Hepatocyte (in vitro differentiated cells): ENCODE results near the gene PTPN4. TPM values are rescaled to one million over a fixed set of nuclear protein-coding genes. Genes with fewer than 3 reads are reported as not detected.

Source experiments
- DNase-seq: peaks from one replicate; pipeline ENCODE4 v3.0.0-alpha.2; 2016; ENCODE audit warnings: low spot score
- H2AFZ ChIP-seq: fragments of 200-600 bp; sonication (generic); 2 replicates; pipeline ENCODE4 v1.6.0; 2016; ENCODE audit warnings: antibody characterized with exemption, mild to moderate bottlenecking
- H3K27ac ChIP-seq: fragments of 200-600 bp; sonication (generic); 2 replicates; pipeline ENCODE4 v1.5.1; 2016; ENCODE audit warnings: mild to moderate bottlenecking
- H3K27me3 ChIP-seq: fragments of 200-600 bp; sonication (generic); 2 replicates; pipeline ENCODE4 v1.6.1; 2016
- H3K36me3 ChIP-seq: fragments of 200-600 bp; sonication (generic); replicated peaks from 2 replicates; pipeline ENCODE4 v1.5.1; 2016; ENCODE audit warnings: low read depth; ENCODE audit not compliant: insufficient read depth
- H3K4me1 ChIP-seq: fragments of 200-600 bp; sonication (generic); 2 replicates; pipeline ENCODE4 v1.5.1; 2016; ENCODE audit warnings: mild to moderate bottlenecking, moderate library complexity; ENCODE audit not compliant: insufficient read depth
- H3K4me2 ChIP-seq: fragments of 200-600 bp; sonication (generic); 2 replicates; pipeline ENCODE4 v1.6.0; 2016
- H3K4me3 ChIP-seq: fragments of 200-600 bp; sonication (generic); 2 replicates; pipeline ENCODE4 v1.5.1; 2016; ENCODE audit warnings: mild to moderate bottlenecking
- H3K79me2 ChIP-seq: fragments of 200-600 bp; sonication (generic); 2 replicates; pipeline ENCODE4 v1.6.0; 2017; ENCODE audit warnings: mild to moderate bottlenecking
- H3K9me2 ChIP-seq: fragments of 200-600 bp; sonication (generic); replicated peaks from 2 replicates; pipeline ENCODE4 v1.6.0; 2017; ENCODE audit warnings: mild to moderate bottlenecking; ENCODE audit not compliant: insufficient read depth
- H3K9me3 ChIP-seq: fragments of 200-600 bp; sonication (generic); 2 replicates; pipeline ENCODE4 v1.5.1; 2016; ENCODE audit warnings: low read depth, mild to moderate bottlenecking
- H4K20me1 ChIP-seq: fragments of 200-600 bp; sonication (generic); 2 replicates; pipeline ENCODE4 v1.6.0; 2016; ENCODE audit warnings: mild to moderate bottlenecking; ENCODE audit not compliant: insufficient read depth, poor library complexity, severe bottlenecking
- EZH2 ChIP-seq: fragments of 200-600 bp; sonication (generic); IDR thresholded peaks from 2 replicates; pipeline ENCODE4 v1.6.1; 2016; ENCODE audit warnings: antibody characterized with exemption, mild to moderate bottlenecking, borderline replicate concordance
- EZH2phosphoT487 ChIP-seq: fragments of 200-600 bp; sonication (generic); IDR thresholded peaks from one replicate; pipeline ENCODE4 v1.6.1; 2018; ENCODE audit warnings: antibody characterized with exemption, mild to moderate bottlenecking, low read depth, moderate library complexity; ENCODE audit not compliant: unreplicated experiment, severe bottlenecking
- WGBS: methylation state at CpG from one replicate; pipeline ENCODE4 v1.1.6; 2016; ENCODE audit warnings: low lambda C conversion rate; ENCODE audit errors: missing lambda C conversion rate; 5-methylcytosine and 5-hydroxymethylcytosine counted together
- polyA plus RNA-seq: library from polyadenylated mRNA; unstranded; fragments of >200 nt; fragmentation: Nextera tagmentation; extraction: Ambion mirVana; gene quantifications from 2 replicates; pipeline ENCODE4 v1.2.1, GENCODE V29; 2016
- total RNA-seq: library from RNA; depleted of rRNA; stranded (reverse); fragments of >200 nt; gene quantifications from 2 replicates; pipeline ENCODE4 v1.2.3, GENCODE V29; 2014
- TF ChIP-seq, protein P1 (sequence below): fragments of 200-600 bp; sonication (generic); IDR thresholded peaks from 2 replicates; pipeline ENCODE4 v1.5.1; 2016; ENCODE audit warnings: antibody characterized with exemption, mild to moderate bottlenecking; ENCODE audit not compliant: poor library complexity

Gene PTPN4
- total and polyA plus RNA-seq, 2 experiments from 2014 or later = 9.2 to 15.5 TPM

DNA sequence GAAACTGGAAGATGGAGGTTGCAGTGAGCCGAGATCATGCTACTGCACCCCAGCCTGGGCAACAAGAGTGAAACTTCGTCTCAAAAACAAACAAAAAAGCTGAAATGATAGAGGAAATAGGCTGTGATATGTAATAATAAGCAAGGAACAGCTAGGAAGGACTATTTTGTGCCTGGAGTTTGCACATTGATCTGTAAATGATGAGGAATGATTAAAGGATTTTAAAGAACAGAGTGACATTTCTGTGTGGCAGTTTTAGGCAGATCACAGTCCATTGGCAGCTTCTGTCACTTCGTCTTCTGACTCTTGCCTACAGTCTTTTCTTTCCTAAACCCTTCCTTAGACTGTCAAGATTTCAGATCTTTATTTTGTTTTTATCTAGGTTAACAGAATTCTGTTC, 272.6 kb downstream of the PTPN4 start:
- WGBS = 83% methylated on average over 3 of the region's 3 CpGs
- peaks cover 27% of the 10 kb centered on the region for H4K20me1 ChIP-seq

More for the DNA sequence above, 272.6 kb downstream of the PTPN4 start:
- no peak for DNase-seq
- H2AFZ ChIP-seq = no peak overlapping the region
- H3K27me3 ChIP-seq = no peaks in the 10 kb centered on the region
- peaks cover 100% of the 10 kb centered on the region for H3K79me2 ChIP-seq
- no peaks in the 10 kb centered on the region for H3K36me3 ChIP-seq
- H3K27ac ChIP-seq = no peak overlapping the region
- H3K9me3 ChIP-seq = no peaks in the 10 kb centered on the region
- H3K4me1 ChIP-seq = peaks cover 9% of the 10 kb centered on the region
- TF ChIP-seq EZH2 (no peak), EZH2phosphoT487 (no peak)
- TF ChIP-seq, protein P1, sequence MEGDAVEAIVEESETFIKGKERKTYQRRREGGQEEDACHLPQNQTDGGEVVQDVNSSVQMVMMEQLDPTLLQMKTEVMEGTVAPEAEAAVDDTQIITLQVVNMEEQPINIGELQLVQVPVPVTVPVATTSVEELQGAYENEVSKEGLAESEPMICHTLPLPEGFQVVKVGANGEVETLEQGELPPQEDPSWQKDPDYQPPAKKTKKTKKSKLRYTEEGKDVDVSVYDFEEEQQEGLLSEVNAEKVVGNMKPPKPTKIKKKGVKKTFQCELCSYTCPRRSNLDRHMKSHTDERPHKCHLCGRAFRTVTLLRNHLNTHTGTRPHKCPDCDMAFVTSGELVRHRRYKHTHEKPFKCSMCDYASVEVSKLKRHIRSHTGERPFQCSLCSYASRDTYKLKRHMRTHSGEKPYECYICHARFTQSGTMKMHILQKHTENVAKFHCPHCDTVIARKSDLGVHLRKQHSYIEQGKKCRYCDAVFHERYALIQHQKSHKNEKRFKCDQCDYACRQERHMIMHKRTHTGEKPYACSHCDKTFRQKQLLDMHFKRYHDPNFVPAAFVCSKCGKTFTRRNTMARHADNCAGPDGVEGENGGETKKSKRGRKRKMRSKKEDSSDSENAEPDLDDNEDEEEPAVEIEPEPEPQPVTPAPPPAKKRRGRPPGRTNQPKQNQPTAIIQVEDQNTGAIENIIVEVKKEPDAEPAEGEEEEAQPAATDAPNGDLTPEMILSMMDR = no peak
- H3K4me3 ChIP-seq = no peak overlapping the region
- H3K9me2 ChIP-seq = no peaks in the 10 kb centered on the region
- no peak overlapping the region for H3K4me2 ChIP-seq

Other genes with a start within 250 kb of the PTPN4 start
- 1.7 and 2.4 TPM in 2 replicates for gene SCTR, start 235.4 kb upstream of the PTPN4 start, total RNA-seq
- 4.3 and 4.9 TPM in 2 replicates for gene SCTR, start 235.4 kb upstream of the PTPN4 start, polyA plus RNA-seq
- gene CFAP221, start 215.5 kb upstream of the PTPN4 start, total RNA-seq = 3.4 and 8.1 TPM in 2 replicates
- gene CFAP221, start 215.5 kb upstream of the PTPN4 start, polyA plus RNA-seq = 3.3 and 3.5 TPM in 2 replicates
- gene TMEM177, start 80.7 kb upstream of the PTPN4 start, total RNA-seq = 27.5 and 29.4 TPM in 2 replicates
- gene TMEM177, start 80.7 kb upstream of the PTPN4 start, polyA plus RNA-seq = 28.8 and 43.8 TPM in 2 replicates